ENCODE measurements around the gene ZFP14.

Gene ZFP14

DNA sequence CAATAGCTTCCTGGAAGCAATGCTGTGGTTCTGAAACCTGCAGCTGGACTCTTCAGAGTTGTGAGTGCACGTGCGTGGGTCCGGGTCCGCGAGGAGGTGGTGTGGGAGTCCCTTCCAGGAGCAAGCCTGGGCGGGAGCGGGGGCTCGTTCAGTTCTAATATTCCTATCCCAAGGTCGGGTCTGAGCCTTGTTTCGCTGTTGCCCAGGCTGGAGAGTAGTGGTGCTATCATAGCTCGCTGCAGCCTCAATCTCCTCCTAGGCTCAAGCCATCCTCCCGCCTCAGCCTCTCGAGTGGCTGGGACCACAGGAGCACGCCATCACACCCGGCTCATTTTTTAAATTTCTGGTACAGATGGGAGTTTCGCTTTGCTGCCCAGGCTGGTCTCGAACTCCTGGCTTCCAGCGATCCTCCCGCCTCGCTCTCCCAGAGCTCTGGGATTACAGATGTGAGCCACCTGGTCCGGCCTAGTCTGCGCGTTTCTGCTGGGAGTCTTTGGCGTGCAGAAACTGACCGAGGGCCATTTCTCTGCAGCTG lies 38.8 kb upstream of the ZFP14 start:
- in situ Hi-C loops (cut with HindIII; ENCODE audit: low sequenced_read_pairs): no loop called here
- TF ChIP-seq, protein P1, sequence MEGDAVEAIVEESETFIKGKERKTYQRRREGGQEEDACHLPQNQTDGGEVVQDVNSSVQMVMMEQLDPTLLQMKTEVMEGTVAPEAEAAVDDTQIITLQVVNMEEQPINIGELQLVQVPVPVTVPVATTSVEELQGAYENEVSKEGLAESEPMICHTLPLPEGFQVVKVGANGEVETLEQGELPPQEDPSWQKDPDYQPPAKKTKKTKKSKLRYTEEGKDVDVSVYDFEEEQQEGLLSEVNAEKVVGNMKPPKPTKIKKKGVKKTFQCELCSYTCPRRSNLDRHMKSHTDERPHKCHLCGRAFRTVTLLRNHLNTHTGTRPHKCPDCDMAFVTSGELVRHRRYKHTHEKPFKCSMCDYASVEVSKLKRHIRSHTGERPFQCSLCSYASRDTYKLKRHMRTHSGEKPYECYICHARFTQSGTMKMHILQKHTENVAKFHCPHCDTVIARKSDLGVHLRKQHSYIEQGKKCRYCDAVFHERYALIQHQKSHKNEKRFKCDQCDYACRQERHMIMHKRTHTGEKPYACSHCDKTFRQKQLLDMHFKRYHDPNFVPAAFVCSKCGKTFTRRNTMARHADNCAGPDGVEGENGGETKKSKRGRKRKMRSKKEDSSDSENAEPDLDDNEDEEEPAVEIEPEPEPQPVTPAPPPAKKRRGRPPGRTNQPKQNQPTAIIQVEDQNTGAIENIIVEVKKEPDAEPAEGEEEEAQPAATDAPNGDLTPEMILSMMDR (IDR thresholded peaks at IDR 0.05; ENCODE audit: low read depth, low read length, missing control alignments): no peak
- DNase-seq (ENCODE audit: low read depth): no peak
- peak overlapping the region; percentile 65 for H3K4me3 ChIP-seq (ENCODE audit: low read depth, low read length)

- DNase-seq (ENCODE audit: low read depth): no peak
- H3K4me3 ChIP-seq (ENCODE audit: low read depth, low read length): no peak overlapping the region
- TF ChIP-seq, protein P1 (IDR thresholded peaks at IDR 0.05; ENCODE audit: low read depth, low read length, missing control alignments): no peak
- in situ Hi-C loops (cut with HindIII; ENCODE audit: low sequenced_read_pairs): no loop called here
Observed at GRCh38 chr19:36409841-36410240, 30.8 kb upstream of the ZFP14 start.

DNA sequence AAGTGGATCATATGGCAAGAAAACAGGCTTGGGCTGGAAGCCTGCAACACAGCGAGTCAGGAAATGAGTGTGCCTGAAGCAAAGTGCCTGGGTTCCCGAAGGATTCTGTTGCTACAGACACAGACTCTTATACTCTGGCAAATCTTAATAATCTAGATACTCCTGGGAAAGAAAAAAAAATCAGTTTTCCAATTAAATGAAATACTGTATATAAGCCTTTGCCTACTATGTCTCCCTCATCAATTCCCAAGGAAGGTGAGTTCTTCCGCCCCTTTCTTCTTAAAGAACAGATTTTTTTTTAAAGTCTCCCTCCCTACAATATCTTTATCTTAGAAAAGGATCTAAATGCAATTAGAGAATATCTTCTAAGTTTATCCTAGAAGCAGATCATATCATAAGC lies 29.1 kb upstream of the ZFP14 start:
- no peak overlapping the region for H3K4me3 ChIP-seq (ENCODE audit: low read depth, low read length)
- TF ChIP-seq, protein P1 (IDR thresholded peaks at IDR 0.05; ENCODE audit: low read depth, low read length, missing control alignments): no peak
- no peak for DNase-seq (ENCODE audit: low read depth)
- in situ Hi-C loops (cut with HindIII; ENCODE audit: low sequenced_read_pairs): no loop called here

DNA sequence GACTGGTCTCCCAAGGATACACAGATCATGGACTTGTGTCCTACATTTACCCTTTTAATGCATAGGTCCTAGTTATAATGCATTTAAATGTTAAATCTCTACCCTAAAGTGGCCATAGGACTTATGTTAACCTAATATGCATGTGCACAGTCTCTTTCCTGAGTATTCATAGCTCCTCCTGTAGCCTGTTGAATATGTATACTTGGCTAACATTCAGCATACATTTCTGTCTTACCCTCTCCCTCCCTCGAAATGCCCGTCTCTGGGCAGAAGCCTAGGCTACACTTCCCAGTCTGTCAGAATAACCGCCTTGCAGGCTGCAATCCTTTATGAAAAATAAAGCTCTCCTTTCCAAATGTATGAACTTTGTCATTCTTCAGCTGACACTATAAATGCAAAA lies 25.5 kb upstream of the ZFP14 start:
- DNase-seq (ENCODE audit: low read depth): no peak
- H3K4me3 ChIP-seq (ENCODE audit: low read depth, low read length): no peak overlapping the region
- in situ Hi-C loops (cut with HindIII; ENCODE audit: low sequenced_read_pairs): no loop called here
- TF ChIP-seq, protein P1 (IDR thresholded peaks at IDR 0.05; ENCODE audit: low read depth, low read length, missing control alignments): no peak

DNA sequence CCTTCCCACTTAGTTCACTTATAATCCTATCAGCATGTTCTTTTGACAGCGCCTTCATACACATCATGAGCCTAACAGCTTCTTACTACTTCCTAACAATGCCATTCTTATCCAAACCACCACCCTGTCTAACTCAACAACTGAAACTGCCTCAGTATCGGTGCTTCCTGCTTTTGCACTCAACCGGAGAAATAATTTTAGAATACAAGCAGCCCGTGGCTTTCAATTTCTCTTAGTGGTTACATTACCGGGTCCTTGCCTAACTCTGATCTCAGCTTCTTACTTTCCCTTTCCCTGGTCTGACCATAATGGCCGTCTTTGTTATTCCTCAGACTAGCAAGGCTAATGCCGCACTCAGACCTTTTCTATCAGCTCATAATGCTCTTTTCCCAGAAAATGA lies 22.5 kb upstream of the ZFP14 start:
- no peak overlapping the region for H3K4me3 ChIP-seq (ENCODE audit: low read depth, low read length)
- DNase-seq (ENCODE audit: low read depth): no peak
- TF ChIP-seq, protein P1 (IDR thresholded peaks at IDR 0.05; ENCODE audit: low read depth, low read length, missing control alignments): no peak

GRCh38 chr19:36398571-36398970 lies 19.6 kb upstream of the ZFP14 start:
- no peak overlapping the region for H3K4me3 ChIP-seq (ENCODE audit: low read depth, low read length)
- in situ Hi-C loops (cut with HindIII; ENCODE audit: low sequenced_read_pairs): no loop called here
- TF ChIP-seq, protein P1 (IDR thresholded peaks at IDR 0.05; ENCODE audit: low read depth, low read length, missing control alignments): no peak
- no peak for DNase-seq (ENCODE audit: low read depth)

More for the DNA sequence above, 22.5 kb upstream of the ZFP14 start:
- in situ Hi-C loops (cut with HindIII; ENCODE audit: low sequenced_read_pairs): no loop called here
